ENCODE measurements around the gene HYOU1.

Gene HYOU1

GRCh38 chr11:119091178-119091577 lies 34.2 kb upstream of the HYOU1 start:
- H3K27ac ChIP-seq: peak overlapping the region; percentile 99
- no peak for TF ChIP-seq CTCF (IDR thresholded peaks at IDR 0.05)
- TF ChIP-seq ZFX (IDR thresholded peaks at IDR 0.05; ENCODE audit: borderline replicate concordance): no peak

- no peak overlapping the region for H3K27ac ChIP-seq
- TF ChIP-seq CTCF (IDR thresholded peaks at IDR 0.05): no peak
- TF ChIP-seq ZFX (IDR thresholded peaks at IDR 0.05; ENCODE audit: borderline replicate concordance): no peak
Observed at GRCh38 chr11:119089319-119089718, 32.3 kb upstream of the HYOU1 start.

- TF ChIP-seq CTCF (IDR thresholded peaks at IDR 0.05): no peak
- no peak for TF ChIP-seq ZFX (IDR thresholded peaks at IDR 0.05; ENCODE audit: borderline replicate concordance)
- H3K27ac ChIP-seq: no peak overlapping the region
Observed at GRCh38 chr11:119088406-119088805, 31.4 kb upstream of the HYOU1 start.

GRCh38 chr11:119087747-119088241 lies 30.8 kb upstream of the HYOU1 start:
- no peak overlapping the region for H3K27ac ChIP-seq
- TF ChIP-seq CTCF (IDR thresholded peaks at IDR 0.05) (no peak), ZFX (IDR thresholded peaks at IDR 0.05; ENCODE audit: borderline replicate concordance) (no peak)

GRCh38 chr11:119087123-119087522 lies 30.1 kb upstream of the HYOU1 start:
- no peak for TF ChIP-seq ZFX (IDR thresholded peaks at IDR 0.05; ENCODE audit: borderline replicate concordance)
- no peak for TF ChIP-seq CTCF (IDR thresholded peaks at IDR 0.05)
- no peak overlapping the region for H3K27ac ChIP-seq

- H3K27ac ChIP-seq: peak overlapping the region; percentile 81
- TF ChIP-seq ZFX (IDR thresholded peaks at IDR 0.05; ENCODE audit: borderline replicate concordance) (no peak), CTCF (IDR thresholded peaks at IDR 0.05) (no peak)
Observed at GRCh38 chr11:119085437-119085847, 28.4 kb upstream of the HYOU1 start.

GRCh38 chr11:119084663-119085436 lies 27.8 kb upstream of the HYOU1 start, which contains the start of gene HMBS:
HMBS (plus strand) TSS chr11:119084881; CDS start chr11:119085034, 153 bp downstream.
- H3K27ac ChIP-seq: peak within 1 kb of the TSS; percentile 81
- no peak for TF ChIP-seq ZFX (IDR thresholded peaks at IDR 0.05; ENCODE audit: borderline replicate concordance)
- no peak for TF ChIP-seq CTCF (IDR thresholded peaks at IDR 0.05)

Data from 22Rv1 (cell line).